Sigmoid colon (tissue), 4 donors: ENCODE data around the gene PDGFD.

ENCODE experiments used
- POLR2A ChIP-seq, 2 donors: fragments of 450-650 bp; IDR thresholded peaks; one replicate each; pipeline ENCODE4 v1.6.1; 2016; ENCODE audit warnings: antibody characterized with exemption in 2 of 2, mild to moderate bottlenecking in 2 of 2, moderate library complexity in 2 of 2
- POLR2AphosphoS5 ChIP-seq, 4 donors: sonication (generic); formaldehyde crosslinking; IDR thresholded peaks; one replicate each; pipeline ENCODE4 v1.6.1; 2017; ENCODE audit warnings: antibody characterized with exemption in 4 of 4

- TF ChIP-seq POLR2A (IDR thresholded peaks at IDR 0.05): no peak
- TF ChIP-seq POLR2AphosphoS5 (IDR thresholded peaks at IDR 0.05): no peak
These were observed 239.6 kb downstream of the PDGFD start for GRCh38 chr11:103924166-103925013.
